ENCODE measurements around the gene BCHE. TPM values are rescaled to one million over a fixed set of nuclear protein-coding genes. Genes with fewer than 3 reads are reported as not detected.

Gene BCHE
- polyA plus RNA-seq, 1 experiment, result 3.1 TPM

DNA sequence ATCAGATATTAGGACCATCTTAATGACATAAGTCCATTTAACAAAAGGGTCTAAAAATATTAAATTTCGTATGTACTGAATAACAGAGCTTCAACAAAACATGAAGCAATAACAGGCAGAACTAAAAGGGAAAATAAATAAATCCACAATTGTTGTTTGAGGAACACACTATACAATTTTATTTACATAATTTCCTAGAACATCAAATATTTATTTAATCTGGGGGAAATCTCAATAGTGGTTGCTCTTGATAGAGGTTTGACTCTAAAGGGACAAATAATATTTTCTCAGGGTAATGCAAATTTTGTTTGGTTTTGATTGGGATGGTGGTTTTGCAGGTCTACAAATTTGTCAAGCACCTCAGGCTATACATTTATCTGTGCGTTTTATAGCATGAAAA lies 90.3 kb downstream of the BCHE start:
- no peak for DNase-seq (ENCODE audit: low read depth, low spot score)
- Histone ChIP-seq H3K27me3 (ENCODE audit: control insufficient read depth, insufficient read depth, low read length) (no peaks in the 10 kb centered on the region), H3K9me3 (ENCODE audit: control insufficient read depth, insufficient read depth, low read length) (no peaks in the 10 kb centered on the region), H3K4me3 (ENCODE audit: low read depth, low read length) (no peak overlapping the region), H3K27ac (ENCODE audit: low read depth, low read length) (no peak overlapping the region)
- ChIA-PET POLR2A (no interaction called here), CTCF (no interaction called here)
- TF ChIP-seq, protein P1, sequence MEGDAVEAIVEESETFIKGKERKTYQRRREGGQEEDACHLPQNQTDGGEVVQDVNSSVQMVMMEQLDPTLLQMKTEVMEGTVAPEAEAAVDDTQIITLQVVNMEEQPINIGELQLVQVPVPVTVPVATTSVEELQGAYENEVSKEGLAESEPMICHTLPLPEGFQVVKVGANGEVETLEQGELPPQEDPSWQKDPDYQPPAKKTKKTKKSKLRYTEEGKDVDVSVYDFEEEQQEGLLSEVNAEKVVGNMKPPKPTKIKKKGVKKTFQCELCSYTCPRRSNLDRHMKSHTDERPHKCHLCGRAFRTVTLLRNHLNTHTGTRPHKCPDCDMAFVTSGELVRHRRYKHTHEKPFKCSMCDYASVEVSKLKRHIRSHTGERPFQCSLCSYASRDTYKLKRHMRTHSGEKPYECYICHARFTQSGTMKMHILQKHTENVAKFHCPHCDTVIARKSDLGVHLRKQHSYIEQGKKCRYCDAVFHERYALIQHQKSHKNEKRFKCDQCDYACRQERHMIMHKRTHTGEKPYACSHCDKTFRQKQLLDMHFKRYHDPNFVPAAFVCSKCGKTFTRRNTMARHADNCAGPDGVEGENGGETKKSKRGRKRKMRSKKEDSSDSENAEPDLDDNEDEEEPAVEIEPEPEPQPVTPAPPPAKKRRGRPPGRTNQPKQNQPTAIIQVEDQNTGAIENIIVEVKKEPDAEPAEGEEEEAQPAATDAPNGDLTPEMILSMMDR (IDR thresholded peaks at IDR 0.05; ENCODE audit: low read depth, low read length), result no peak

GRCh38 chr3:165744025-165744424 lies 93.2 kb downstream of the BCHE start:
- ChIA-PET CTCF (no interaction called here), POLR2A (no interaction called here)
- H3K9me3 ChIP-seq (ENCODE audit: control insufficient read depth, insufficient read depth, low read length), result no peaks in the 10 kb centered on the region
- no peaks in the 10 kb centered on the region for H3K27me3 ChIP-seq (ENCODE audit: control insufficient read depth, insufficient read depth, low read length)
- H3K4me3 ChIP-seq (ENCODE audit: low read depth, low read length), result no peak overlapping the region
- TF ChIP-seq, protein P1 (IDR thresholded peaks at IDR 0.05; ENCODE audit: low read depth, low read length), result no peak
- H3K27ac ChIP-seq (ENCODE audit: low read depth, low read length), result no peak overlapping the region
- no peak for DNase-seq (ENCODE audit: low read depth, low spot score)

- no peaks in the 10 kb centered on the region for H3K9me3 ChIP-seq (ENCODE audit: control insufficient read depth, insufficient read depth, low read length)
- TF ChIP-seq, protein P1 (IDR thresholded peaks at IDR 0.05; ENCODE audit: low read depth, low read length), result no peak
- H3K4me3 ChIP-seq (ENCODE audit: low read depth, low read length), result no peak overlapping the region
- no peak overlapping the region for H3K27ac ChIP-seq (ENCODE audit: low read depth, low read length)
- H3K27me3 ChIP-seq (ENCODE audit: control insufficient read depth, insufficient read depth, low read length), result no peaks in the 10 kb centered on the region
- ChIA-PET POLR2A (no interaction called here), CTCF (no interaction called here)
- no peak for DNase-seq (ENCODE audit: low read depth, low spot score)
These were observed 94.9 kb downstream of the BCHE start for GRCh38 chr3:165742351-165742750.

GRCh38 chr3:165729756-165730155 lies 107.5 kb downstream of the BCHE start:
- no peaks in the 10 kb centered on the region for H3K27me3 ChIP-seq (ENCODE audit: control insufficient read depth, insufficient read depth, low read length)
- TF ChIP-seq, protein P1 (IDR thresholded peaks at IDR 0.05; ENCODE audit: low read depth, low read length), result no peak

DNA sequence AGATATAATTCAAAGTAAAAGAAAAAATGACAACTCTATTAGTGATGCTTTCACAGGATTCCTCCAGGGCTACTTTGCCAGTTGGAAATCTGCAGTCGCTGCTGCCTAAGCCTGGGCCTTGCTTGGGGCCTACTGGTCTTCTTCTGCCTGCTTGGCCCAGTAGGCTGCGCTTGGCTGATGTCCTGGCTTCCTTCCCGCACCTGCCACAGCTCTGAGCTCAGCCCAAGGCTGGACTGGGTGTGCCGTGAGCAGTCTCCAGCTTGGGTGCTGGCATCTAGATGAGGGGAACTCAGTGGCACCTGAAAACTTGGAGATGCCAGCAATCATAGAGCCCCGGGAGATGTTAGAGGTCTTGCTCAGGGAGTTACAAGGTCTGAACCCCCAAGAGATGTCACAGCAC lies 108.3 kb downstream of the BCHE start:
- TF ChIP-seq, protein P1 (IDR thresholded peaks at IDR 0.05; ENCODE audit: low read depth, low read length), result no peak
- Histone ChIP-seq H3K4me3 (ENCODE audit: low read depth, low read length) (no peak overlapping the region), H3K27ac (ENCODE audit: low read depth, low read length) (no peak overlapping the region), H3K27me3 (ENCODE audit: control insufficient read depth, insufficient read depth, low read length) (no peaks in the 10 kb centered on the region), H3K9me3 (ENCODE audit: control insufficient read depth, insufficient read depth, low read length) (no peaks in the 10 kb centered on the region)
- ChIA-PET CTCF (no interaction called here), POLR2A (no interaction called here)
- no peak for DNase-seq (ENCODE audit: low read depth, low spot score)

More at GRCh38 chr3:165729756-165730155, 107.5 kb downstream of the BCHE start:
- CTCF ChIA-PET, result no interaction called here
- POLR2A ChIA-PET, result no interaction called here
- no peak overlapping the region for H3K27ac ChIP-seq (ENCODE audit: low read depth, low read length)
- H3K4me3 ChIP-seq (ENCODE audit: low read depth, low read length), result no peak overlapping the region
- no peak for DNase-seq (ENCODE audit: low read depth, low spot score)
- H3K9me3 ChIP-seq (ENCODE audit: control insufficient read depth, insufficient read depth, low read length), result no peaks in the 10 kb centered on the region

Measured in AG04450 (cell line).